HEK293 (cell line): ENCODE data around the gene VWA3A.

Source experiments
- PRDM1 ChIP-seq: fragments of 450-650 bp; formaldehyde crosslinking; IDR thresholded peaks from 2 replicates; pipeline ENCODE4; 2016; ENCODE audit warnings: missing biosample characterization, missing genetic modification characterization
- SP3 ChIP-seq: fragments of 450-650 bp; formaldehyde crosslinking; IDR thresholded peaks from 2 replicates; pipeline ENCODE4 v1.5.1; 2016; ENCODE audit warnings: missing biosample characterization, missing genetic modification characterization
- ZBTB7A ChIP-seq: fragments of 450-650 bp; formaldehyde crosslinking; IDR thresholded peaks from 2 replicates; pipeline ENCODE4 v1.5.1; 2016; ENCODE audit warnings: low read depth, missing biosample characterization, missing genetic modification characterization
- ZNF184 ChIP-seq: fragments of 450-650 bp; IDR thresholded peaks from 2 replicates; pipeline ENCODE4 v1.5.1; 2018; ENCODE audit warnings: missing biosample characterization, mild to moderate bottlenecking, missing genetic modification characterization
- ZNF561 ChIP-seq: fragments of 450-650 bp; IDR thresholded peaks from 2 replicates; pipeline ENCODE4 v1.5.1; 2018; ENCODE audit warnings: missing biosample characterization, missing genetic modification characterization, borderline replicate concordance
- ZNF707 ChIP-seq: fragments of 450-650 bp; formaldehyde crosslinking; IDR thresholded peaks from 2 replicates; pipeline ENCODE4 v1.5.1; 2016; ENCODE audit warnings: missing biosample characterization, missing genetic modification characterization
- ZNF837 ChIP-seq: fragments of 450-650 bp; formaldehyde crosslinking; IDR thresholded peaks from 2 replicates; pipeline ENCODE4 v1.5.1; 2016; ENCODE audit warnings: missing biosample characterization, missing genetic modification characterization
- TF ChIP-seq, protein P1 (sequence below): fragments of 450-650 bp; formaldehyde crosslinking; IDR thresholded peaks from 2 replicates; pipeline ENCODE4 v1.5.1; 2016; ENCODE audit warnings: missing biosample characterization, missing genetic modification characterization
- TF ChIP-seq, protein P2 (sequence below): fragments of 450-650 bp; formaldehyde crosslinking; IDR thresholded peaks from 2 replicates; pipeline ENCODE4 v1.5.1; 2016; ENCODE audit warnings: missing biosample characterization, missing genetic modification characterization

DNA sequence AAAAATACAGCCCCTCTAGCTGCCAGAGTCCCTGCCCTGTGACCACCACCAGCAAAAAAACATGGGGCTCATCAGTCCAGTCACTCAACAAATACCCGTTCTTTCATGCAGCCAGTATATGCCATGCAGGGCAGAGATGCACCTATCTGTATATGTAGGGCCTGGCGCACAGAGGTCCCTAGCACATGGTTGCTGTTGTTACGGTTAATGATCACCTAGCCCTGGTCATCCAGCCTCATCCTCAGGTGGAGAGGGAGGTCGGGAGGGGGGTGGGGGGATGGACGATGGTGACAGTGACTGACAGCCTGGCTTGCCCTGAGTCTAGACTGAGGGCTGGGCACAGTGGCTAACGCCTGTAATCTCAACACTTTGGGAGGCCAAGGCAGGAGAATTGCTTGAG, 71.5 kb downstream of the VWA3A start:
- TF ChIP-seq ZNF561 (tag by site-specific recombination) (no peak), SP3 (tag by site-specific recombination) (no peak), ZBTB7A (tag by site-specific recombination) (no peak), ZNF707 (tag by site-specific recombination) (no peak), ZNF837 (tag by site-specific recombination) (no peak), PRDM1 (tag by site-specific recombination) (no peak), ZNF184 (no peak)
- TF ChIP-seq, protein P1, sequence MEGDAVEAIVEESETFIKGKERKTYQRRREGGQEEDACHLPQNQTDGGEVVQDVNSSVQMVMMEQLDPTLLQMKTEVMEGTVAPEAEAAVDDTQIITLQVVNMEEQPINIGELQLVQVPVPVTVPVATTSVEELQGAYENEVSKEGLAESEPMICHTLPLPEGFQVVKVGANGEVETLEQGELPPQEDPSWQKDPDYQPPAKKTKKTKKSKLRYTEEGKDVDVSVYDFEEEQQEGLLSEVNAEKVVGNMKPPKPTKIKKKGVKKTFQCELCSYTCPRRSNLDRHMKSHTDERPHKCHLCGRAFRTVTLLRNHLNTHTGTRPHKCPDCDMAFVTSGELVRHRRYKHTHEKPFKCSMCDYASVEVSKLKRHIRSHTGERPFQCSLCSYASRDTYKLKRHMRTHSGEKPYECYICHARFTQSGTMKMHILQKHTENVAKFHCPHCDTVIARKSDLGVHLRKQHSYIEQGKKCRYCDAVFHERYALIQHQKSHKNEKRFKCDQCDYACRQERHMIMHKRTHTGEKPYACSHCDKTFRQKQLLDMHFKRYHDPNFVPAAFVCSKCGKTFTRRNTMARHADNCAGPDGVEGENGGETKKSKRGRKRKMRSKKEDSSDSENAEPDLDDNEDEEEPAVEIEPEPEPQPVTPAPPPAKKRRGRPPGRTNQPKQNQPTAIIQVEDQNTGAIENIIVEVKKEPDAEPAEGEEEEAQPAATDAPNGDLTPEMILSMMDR (tag by site-specific recombination): no peak
- TF ChIP-seq, protein P2, sequence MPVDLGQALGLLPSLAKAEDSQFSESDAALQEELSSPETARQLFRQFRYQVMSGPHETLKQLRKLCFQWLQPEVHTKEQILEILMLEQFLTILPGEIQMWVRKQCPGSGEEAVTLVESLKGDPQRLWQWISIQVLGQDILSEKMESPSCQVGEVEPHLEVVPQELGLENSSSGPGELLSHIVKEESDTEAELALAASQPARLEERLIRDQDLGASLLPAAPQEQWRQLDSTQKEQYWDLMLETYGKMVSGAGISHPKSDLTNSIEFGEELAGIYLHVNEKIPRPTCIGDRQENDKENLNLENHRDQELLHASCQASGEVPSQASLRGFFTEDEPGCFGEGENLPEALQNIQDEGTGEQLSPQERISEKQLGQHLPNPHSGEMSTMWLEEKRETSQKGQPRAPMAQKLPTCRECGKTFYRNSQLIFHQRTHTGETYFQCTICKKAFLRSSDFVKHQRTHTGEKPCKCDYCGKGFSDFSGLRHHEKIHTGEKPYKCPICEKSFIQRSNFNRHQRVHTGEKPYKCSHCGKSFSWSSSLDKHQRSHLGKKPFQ (tag by site-specific recombination): no peak
